GM23338 (cell line): ENCODE results near the gene SOHLH1. TPM values are rescaled to one million over a fixed set of nuclear protein-coding genes. Genes with fewer than 3 reads are reported as not detected.

Experiments
- ATAC-seq: fragments of 200-7000 bp; cut with Tn5 transposase; 3 replicates; pipeline ENCODE4 v1.9.1; 2020
- DNase-seq: peaks from one replicate; pipeline ENCODE4 v3.0.0-alpha.2; 2015; ENCODE audit warnings: low spot score
- H2AFZ ChIP-seq: fragments of 200-600 bp; sonication (generic); 2 replicates; pipeline ENCODE4 v1.8.0; 2016; ENCODE audit warnings: antibody characterized with exemption, mild to moderate bottlenecking, moderate library complexity
- H3F3A ChIP-seq: fragments of 200-600 bp; sonication (generic); replicated peaks from 2 replicates; pipeline ENCODE4 v1.8.0; 2017; ENCODE audit warnings: antibody characterized with exemption, mixed run types, low read depth
- H3K27ac ChIP-seq: fragments of 200-600 bp; sonication (generic); 2 replicates; pipeline ENCODE4 v1.6.1; 2016; ENCODE audit warnings: low read depth
- H3K27me3 ChIP-seq: fragments of 200-600 bp; sonication (generic); 2 replicates; pipeline ENCODE4 v1.8.0; 2016; ENCODE audit warnings: mild to moderate bottlenecking, mixed run types, moderate library complexity; ENCODE audit not compliant: insufficient read depth
- H3K36me3 ChIP-seq: fragments of 200-600 bp; sonication (generic); 2 replicates; pipeline ENCODE4 v1.8.0; 2016; ENCODE audit warnings: mild to moderate bottlenecking; ENCODE audit not compliant: insufficient read depth
- H3K4me1 ChIP-seq: fragments of 200-600 bp; sonication (generic); 2 replicates; pipeline ENCODE4 v1.8.0; 2016; ENCODE audit warnings: mild to moderate bottlenecking, moderate library complexity; ENCODE audit not compliant: insufficient read depth
- H3K4me2 ChIP-seq: fragments of 200-600 bp; sonication (generic); 2 replicates; pipeline ENCODE4 v1.7.1; 2017; ENCODE audit warnings: mixed run types
- H3K4me3 ChIP-seq: fragments of 200-600 bp; sonication (generic); 2 replicates; pipeline ENCODE4 v1.6.1; 2016; ENCODE audit warnings: mixed run types
- H3K79me2 ChIP-seq: fragments of 200-600 bp; sonication (generic); replicated peaks from 2 replicates; pipeline ENCODE4 v1.8.0; 2017; ENCODE audit warnings: mild to moderate bottlenecking; ENCODE audit not compliant: insufficient read depth
- H3K9me2 ChIP-seq: fragments of 200-600 bp; sonication (generic); 2 replicates; pipeline ENCODE4 v1.8.0; 2017; ENCODE audit not compliant: insufficient read depth
- H4K20me1 ChIP-seq: fragments of 200-600 bp; sonication (generic); replicated peaks from 2 replicates; pipeline ENCODE4 v1.8.0; 2017; ENCODE audit warnings: mild to moderate bottlenecking; ENCODE audit not compliant: insufficient read depth
- H3K27ac Mint-ChIP-seq: 2 replicates; pipeline ENCODE4 v1.8.0; 2020; ENCODE audit warnings: inconsistent platforms, mild to moderate bottlenecking, moderate library complexity, mixed read lengths
- H3K27me3 Mint-ChIP-seq: 3 replicates; pipeline ENCODE4 v1.8.0; 2022; ENCODE audit warnings: low read depth, mild to moderate bottlenecking, moderate library complexity, mixed read lengths, inconsistent platforms; ENCODE audit not compliant: insufficient read depth, poor library complexity
- H3K36me3 Mint-ChIP-seq: 3 replicates; pipeline ENCODE4 v1.8.0; 2021; ENCODE audit warnings: low read depth, mild to moderate bottlenecking, inconsistent platforms, moderate library complexity, mixed read lengths
- H3K4me1 Mint-ChIP-seq: 3 replicates; pipeline ENCODE4 v1.8.0; 2020; ENCODE audit warnings: mild to moderate bottlenecking, inconsistent platforms, mixed read lengths
- H3K4me3 Mint-ChIP-seq: 3 replicates; pipeline ENCODE4 v1.8.0; 2021; ENCODE audit warnings: moderate library complexity, mild to moderate bottlenecking, inconsistent platforms, mixed read lengths
- H3K9me3 Mint-ChIP-seq: 3 replicates; pipeline ENCODE4 v1.8.0; 2020; ENCODE audit warnings: moderate library complexity, mild to moderate bottlenecking, inconsistent platforms, mixed read lengths
- CREB1 ChIP-seq: fragments of 250-450 bp; sonication (Bioruptor Pico); IDR thresholded peaks from 2 replicates; pipeline ENCODE4 v1.5.0; 2020; ENCODE audit warnings: low read depth, mild to moderate bottlenecking, moderate library complexity
- EZH2 ChIP-seq: fragments of 200-600 bp; sonication (generic); IDR thresholded peaks from one replicate; pipeline ENCODE4 v1.8.0; 2017; ENCODE audit warnings: antibody characterized with exemption, mild to moderate bottlenecking, low read depth; ENCODE audit not compliant: unreplicated experiment
- JUNB ChIP-seq: IDR thresholded peaks from one replicate; pipeline ENCODE4 v1.6.1; 2016; ENCODE audit warnings: antibody characterized with exemption; ENCODE audit not compliant: unreplicated experiment
- NANOG ChIP-seq: IDR thresholded peaks from 2 replicates; pipeline ENCODE4 v1.6.1; 2016; ENCODE audit warnings: antibody characterized with exemption, borderline replicate concordance
- ZNF114 ChIP-seq: fragments of 250-450 bp; sonication (Bioruptor Pico); IDR thresholded peaks from 2 replicates; pipeline ENCODE4 v1.5.0; 2020; ENCODE audit warnings: mild to moderate bottlenecking, moderate library complexity
- polyA plus RNA-seq: library from polyadenylated mRNA; unstranded; fragments of >200 nt; fragmentation: Nextera tagmentation; extraction: Ambion mirVana; gene quantifications from 2 replicates; pipeline ENCODE4 v1.2.1, GENCODE V29; 2016
- total RNA-seq: library from RNA; depleted of rRNA; stranded (reverse); fragments of >200 nt; shearing (Covaris generic); gene quantifications from 2 replicates; pipeline ENCODE4 v1.2.3, GENCODE V29; 2014
- TF ChIP-seq, protein P1 (sequence below): IDR thresholded peaks from 2 replicates; pipeline ENCODE4 v1.6.1; 2016; ENCODE audit warnings: antibody characterized with exemption
- TF ChIP-seq, protein P2 (sequence below), 2 experiments: fragments of 200-600 bp in 1 of 2; sonication (generic) in 1 of 2; conservative IDR thresholded peaks; 2 replicates each; pipeline versions ENCODE4 v1.5.1 to v1.6.1; 2016 to 2017; ENCODE audit warnings: antibody characterized with exemption in 2 of 2, low read depth in 2 of 2, mild to moderate bottlenecking in 2 of 2, moderate library complexity in 1 of 2
- TF ChIP-seq, protein P3 (sequence below): fragments of 250-450 bp; sonication (Bioruptor Pico); IDR thresholded peaks from 2 replicates; pipeline ENCODE4 v1.5.0; 2020; ENCODE audit warnings: mild to moderate bottlenecking, moderate library complexity

SOHLH1 gene
- total and polyA plus RNA-seq, 2 experiments from 2014 or later = 0.21 TPM; not detected in 1

DNA sequence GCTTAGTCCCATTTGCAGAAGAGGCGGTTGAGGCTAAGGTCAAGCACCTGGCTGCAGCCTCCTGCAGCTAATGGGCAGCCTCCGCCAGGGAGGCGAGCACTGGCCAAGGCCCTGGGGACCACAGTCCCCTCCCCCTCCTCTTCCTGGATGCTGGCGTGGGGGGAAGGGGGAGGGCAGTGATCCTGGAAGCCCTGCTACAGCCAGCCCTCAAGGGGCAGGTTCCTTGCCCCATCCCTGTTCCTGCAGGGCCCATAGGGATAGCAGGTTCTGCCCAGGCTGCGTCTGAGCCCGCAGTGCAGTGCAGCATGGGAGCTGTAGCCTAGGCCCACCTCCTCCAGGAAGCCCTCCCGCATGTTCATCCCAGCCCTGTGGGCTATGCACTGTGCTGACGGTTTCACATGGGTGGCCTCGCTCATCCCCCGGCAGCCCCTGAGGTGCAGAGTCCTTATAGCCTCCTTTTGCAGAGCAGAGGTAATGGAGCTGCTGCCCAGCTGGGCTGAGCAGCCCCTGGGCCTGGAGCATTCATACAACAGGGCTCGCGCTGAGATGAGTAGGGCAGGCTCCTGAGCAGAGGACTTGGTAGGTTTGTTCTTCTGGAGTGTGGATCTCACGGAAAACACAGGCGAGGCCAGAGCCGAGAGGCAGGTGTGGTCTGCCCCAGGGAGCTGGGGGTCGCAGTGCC is 38.7 kb upstream of the SOHLH1 start (continued):
- TF ChIP-seq CREB1 = no peak

DNA sequence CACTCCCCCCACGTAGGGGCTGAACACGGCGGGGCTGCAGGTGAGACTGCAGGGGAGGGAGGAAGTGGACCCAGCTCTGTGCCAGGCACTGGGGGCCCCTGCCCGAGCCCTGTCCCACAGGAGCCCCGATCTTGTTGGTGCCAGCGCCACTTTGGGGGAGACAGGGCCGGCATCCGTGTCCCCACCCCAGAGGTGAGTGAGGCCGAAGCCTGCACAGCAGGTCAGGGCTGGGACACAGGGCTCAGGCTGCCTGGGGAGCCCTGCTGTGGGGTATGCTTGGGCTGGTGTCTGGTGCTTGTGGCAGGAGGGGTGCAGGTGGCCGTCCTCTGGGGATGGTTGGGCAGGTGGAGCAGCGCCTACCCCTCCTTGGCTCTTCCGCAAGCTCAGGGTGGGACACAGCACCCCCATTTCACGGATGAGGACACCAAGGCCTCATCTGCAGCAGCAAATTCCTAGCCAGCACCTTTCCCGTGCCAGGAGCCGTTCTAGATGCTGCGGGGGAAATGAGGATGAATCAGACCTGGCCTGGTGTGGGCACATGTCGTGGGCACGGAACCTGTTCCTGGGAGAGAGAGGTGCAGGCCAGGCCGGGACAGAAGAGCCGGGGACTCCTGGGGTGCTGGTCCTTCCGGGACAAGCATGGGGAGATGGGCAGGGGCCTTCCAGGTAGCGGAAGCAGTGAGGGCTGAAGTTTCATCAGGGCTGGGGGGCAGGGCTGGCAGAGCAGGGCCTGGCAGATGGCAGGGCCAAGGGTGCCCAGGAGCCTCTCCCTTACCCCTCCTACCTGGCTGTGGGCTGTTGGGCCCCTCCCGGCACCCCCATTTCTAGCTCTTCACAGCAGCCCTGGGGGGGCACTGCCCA is 37.9 kb upstream of the SOHLH1 start:
- Mint-ChIP-seq H3K36me3 (peaks cover 5% of the 10 kb centered on the region; the same call in 1 of the 3 replicates), H3K4me3 (peak overlapping the region; percentile 32; the same call in 2 of the 3 replicates), H3K4me1 (peaks cover 6% of the 10 kb centered on the region), H3K27me3 (peaks cover 4% of the 10 kb centered on the region), H3K9me3 (peaks cover 6% of the 10 kb centered on the region; the same call in 2 of the 3 replicates), H3K27ac (no peak overlapping the region)
- no peaks in the 10 kb centered on the region; the same call in 1 of the 2 replicates for H3K27me3 ChIP-seq
- no peaks in the 10 kb centered on the region for H4K20me1 ChIP-seq
- no peaks in the 10 kb centered on the region for H3F3A ChIP-seq
- no peaks in the 10 kb centered on the region for H3K9me2 ChIP-seq
- no peak overlapping the region for H3K4me3 ChIP-seq
- no peak overlapping the region for H3K27ac ChIP-seq
- no peak for DNase-seq
- no peak overlapping the region for H2AFZ ChIP-seq
- no peaks in the 10 kb centered on the region for H3K4me1 ChIP-seq
- H3K79me2 ChIP-seq = no peaks in the 10 kb centered on the region
- TF ChIP-seq, protein P1, sequence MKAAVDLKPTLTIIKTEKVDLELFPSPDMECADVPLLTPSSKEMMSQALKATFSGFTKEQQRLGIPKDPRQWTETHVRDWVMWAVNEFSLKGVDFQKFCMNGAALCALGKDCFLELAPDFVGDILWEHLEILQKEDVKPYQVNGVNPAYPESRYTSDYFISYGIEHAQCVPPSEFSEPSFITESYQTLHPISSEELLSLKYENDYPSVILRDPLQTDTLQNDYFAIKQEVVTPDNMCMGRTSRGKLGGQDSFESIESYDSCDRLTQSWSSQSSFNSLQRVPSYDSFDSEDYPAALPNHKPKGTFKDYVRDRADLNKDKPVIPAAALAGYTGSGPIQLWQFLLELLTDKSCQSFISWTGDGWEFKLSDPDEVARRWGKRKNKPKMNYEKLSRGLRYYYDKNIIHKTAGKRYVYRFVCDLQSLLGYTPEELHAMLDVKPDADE = no peak
- TF ChIP-seq, protein P2, sequence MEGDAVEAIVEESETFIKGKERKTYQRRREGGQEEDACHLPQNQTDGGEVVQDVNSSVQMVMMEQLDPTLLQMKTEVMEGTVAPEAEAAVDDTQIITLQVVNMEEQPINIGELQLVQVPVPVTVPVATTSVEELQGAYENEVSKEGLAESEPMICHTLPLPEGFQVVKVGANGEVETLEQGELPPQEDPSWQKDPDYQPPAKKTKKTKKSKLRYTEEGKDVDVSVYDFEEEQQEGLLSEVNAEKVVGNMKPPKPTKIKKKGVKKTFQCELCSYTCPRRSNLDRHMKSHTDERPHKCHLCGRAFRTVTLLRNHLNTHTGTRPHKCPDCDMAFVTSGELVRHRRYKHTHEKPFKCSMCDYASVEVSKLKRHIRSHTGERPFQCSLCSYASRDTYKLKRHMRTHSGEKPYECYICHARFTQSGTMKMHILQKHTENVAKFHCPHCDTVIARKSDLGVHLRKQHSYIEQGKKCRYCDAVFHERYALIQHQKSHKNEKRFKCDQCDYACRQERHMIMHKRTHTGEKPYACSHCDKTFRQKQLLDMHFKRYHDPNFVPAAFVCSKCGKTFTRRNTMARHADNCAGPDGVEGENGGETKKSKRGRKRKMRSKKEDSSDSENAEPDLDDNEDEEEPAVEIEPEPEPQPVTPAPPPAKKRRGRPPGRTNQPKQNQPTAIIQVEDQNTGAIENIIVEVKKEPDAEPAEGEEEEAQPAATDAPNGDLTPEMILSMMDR (conservative IDR thresholded peaks at IDR 0.05; ENCODE audit: low read depth in 2 of 2) = no peak
- TF ChIP-seq JUNB = no peak
- no peak for TF ChIP-seq ZNF114
- TF ChIP-seq EZH2 = no peak
- no peak for TF ChIP-seq NANOG
- peak overlapping the region; percentile 62; the same call in 1 of the 2 replicates for H3K4me2 ChIP-seq
- no peak for ATAC-seq
- H3K36me3 ChIP-seq = no peaks in the 10 kb centered on the region

DNA sequence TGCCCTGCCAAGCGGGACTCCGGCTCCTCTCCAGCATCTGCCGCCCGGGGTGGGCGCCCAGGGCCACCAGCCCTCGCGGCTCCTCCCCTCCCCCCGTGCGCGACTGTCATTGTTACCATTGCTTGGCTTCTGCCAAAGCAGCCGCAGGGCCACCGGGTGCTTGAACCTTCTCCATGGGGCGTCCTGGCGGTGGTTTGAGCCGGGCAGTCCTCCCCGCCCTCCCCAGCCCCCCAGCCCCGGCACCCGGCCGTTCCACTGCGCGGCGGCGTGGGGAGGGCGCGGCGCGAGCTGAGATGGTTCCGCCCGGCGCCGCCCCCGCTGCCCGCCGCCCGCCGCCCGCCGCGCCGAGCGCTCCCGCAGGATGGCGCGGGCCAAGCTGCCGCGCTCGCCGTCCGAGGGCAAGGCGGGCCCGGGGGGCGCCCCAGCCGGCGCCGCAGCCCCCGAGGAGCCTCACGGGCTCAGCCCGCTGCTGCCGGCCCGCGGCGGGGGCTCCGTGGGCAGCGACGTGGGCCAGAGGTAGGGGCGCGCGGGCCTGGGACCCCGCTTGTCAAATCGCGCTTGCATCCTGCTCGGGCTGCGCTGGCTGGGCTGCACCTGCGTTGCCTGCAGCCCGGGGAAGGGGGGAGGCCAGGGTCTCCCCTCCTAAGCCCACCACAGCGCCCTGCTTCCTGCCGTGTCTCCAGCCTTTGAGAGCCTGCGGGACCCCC is 37.1 kb upstream of the SOHLH1 start:
- DNase-seq (peak; percentile 60), ATAC-seq (peak; percentile 14)
- peaks cover 5% of the 10 kb centered on the region; the same call in 2 of the 3 replicates for H3K36me3 Mint-ChIP-seq
- H3K36me3 ChIP-seq = no peaks in the 10 kb centered on the region
- no peaks in the 10 kb centered on the region for H3F3A ChIP-seq
- H3K4me3 ChIP-seq = peak overlapping the region; percentile 41; the same call in 1 of the 2 replicates
- H3K4me3 Mint-ChIP-seq = no peak overlapping the region; the same call in 2 of the 3 replicates
- H3K27me3 ChIP-seq = no peaks in the 10 kb centered on the region; the same call in 1 of the 2 replicates
- H3K27me3 Mint-ChIP-seq = peaks cover 7% of the 10 kb centered on the region
- H4K20me1 ChIP-seq = no peaks in the 10 kb centered on the region
- H3K9me2 ChIP-seq = no peaks in the 10 kb centered on the region
- H3K27ac Mint-ChIP-seq = no peak overlapping the region
- H3K4me2 ChIP-seq = peak overlapping the region; percentile 71
- H3K27ac ChIP-seq = no peak overlapping the region
- H3K4me1 ChIP-seq = no peaks in the 10 kb centered on the region
- peaks cover 6% of the 10 kb centered on the region for H3K4me1 Mint-ChIP-seq
- H2AFZ ChIP-seq = no peak overlapping the region
- H3K9me3 Mint-ChIP-seq = peaks cover 11% of the 10 kb centered on the region
- H3K79me2 ChIP-seq = no peaks in the 10 kb centered on the region
- TF ChIP-seq, protein P3, sequence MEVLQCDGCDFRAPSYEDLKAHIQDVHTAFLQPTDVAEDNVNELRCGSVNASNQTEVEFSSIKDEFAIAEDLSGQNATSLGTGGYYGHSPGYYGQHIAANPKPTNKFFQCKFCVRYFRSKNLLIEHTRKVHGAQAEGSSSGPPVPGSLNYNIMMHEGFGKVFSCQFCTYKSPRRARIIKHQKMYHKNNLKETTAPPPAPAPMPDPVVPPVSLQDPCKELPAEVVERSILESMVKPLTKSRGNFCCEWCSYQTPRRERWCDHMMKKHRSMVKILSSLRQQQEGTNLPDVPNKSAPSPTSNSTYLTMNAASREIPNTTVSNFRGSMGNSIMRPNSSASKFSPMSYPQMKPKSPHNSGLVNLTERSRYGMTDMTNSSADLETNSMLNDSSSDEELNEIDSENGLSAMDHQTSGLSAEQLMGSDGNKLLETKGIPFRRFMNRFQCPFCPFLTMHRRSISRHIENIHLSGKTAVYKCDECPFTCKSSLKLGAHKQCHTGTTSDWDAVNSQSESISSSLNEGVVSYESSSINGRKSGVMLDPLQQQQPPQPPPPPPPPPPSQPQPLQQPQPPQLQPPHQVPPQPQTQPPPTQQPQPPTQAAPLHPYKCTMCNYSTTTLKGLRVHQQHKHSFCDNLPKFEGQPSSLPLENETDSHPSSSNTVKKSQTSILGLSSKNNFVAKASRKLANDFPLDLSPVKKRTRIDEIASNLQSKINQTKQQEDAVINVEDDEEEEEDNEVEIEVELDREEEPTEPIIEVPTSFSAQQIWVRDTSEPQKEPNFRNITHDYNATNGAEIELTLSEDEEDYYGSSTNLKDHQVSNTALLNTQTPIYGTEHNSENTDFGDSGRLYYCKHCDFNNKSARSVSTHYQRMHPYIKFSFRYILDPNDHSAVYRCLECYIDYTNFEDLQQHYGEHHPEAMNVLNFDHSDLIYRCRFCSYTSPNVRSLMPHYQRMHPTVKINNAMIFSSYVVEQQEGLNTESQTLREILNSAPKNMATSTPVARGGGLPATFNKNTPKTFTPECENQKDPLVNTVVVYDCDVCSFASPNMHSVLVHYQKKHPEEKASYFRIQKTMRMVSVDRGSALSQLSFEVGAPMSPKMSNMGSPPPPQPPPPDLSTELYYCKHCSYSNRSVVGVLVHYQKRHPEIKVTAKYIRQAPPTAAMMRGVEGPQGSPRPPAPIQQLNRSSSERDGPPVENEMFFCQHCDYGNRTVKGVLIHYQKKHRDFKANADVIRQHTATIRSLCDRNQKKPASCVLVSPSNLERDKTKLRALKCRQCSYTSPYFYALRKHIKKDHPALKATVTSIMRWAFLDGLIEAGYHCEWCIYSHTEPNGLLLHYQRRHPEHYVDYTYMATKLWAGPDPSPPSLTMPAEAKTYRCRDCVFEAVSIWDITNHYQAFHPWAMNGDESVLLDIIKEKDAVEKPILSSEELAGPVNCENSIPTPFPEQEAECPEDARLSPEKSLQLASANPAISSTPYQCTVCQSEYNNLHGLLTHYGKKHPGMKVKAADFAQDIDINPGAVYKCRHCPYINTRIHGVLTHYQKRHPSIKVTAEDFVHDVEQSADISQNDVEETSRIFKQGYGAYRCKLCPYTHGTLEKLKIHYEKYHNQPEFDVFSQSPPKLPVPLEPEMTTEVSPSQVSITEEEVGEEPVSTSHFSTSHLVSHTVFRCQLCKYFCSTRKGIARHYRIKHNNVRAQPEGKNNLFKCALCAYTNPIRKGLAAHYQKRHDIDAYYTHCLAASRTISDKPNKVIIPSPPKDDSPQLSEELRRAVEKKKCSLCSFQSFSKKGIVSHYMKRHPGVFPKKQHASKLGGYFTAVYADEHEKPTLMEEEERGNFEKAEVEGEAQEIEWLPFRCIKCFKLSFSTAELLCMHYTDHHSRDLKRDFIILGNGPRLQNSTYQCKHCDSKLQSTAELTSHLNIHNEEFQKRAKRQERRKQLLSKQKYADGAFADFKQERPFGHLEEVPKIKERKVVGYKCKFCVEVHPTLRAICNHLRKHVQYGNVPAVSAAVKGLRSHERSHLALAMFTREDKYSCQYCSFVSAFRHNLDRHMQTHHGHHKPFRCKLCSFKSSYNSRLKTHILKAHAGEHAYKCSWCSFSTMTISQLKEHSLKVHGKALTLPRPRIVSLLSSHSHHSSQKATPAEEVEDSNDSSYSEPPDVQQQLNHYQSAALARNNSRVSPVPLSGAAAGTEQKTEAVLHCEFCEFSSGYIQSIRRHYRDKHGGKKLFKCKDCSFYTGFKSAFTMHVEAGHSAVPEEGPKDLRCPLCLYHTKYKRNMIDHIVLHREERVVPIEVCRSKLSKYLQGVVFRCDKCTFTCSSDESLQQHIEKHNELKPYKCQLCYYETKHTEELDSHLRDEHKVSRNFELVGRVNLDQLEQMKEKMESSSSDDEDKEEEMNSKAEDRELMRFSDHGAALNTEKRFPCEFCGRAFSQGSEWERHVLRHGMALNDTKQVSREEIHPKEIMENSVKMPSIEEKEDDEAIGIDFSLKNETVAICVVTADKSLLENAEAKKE = no peak
